HG02970 (cell line): ENCODE measurements around the gene PPFIBP2.

Experiments
- ATAC-seq: cut with Tn5 transposase; IDR thresholded peaks from one replicate; pipeline ENCODE4 v1.9.1; 2021; ENCODE audit warnings: mild to moderate bottlenecking, moderate library complexity, moderate number of reproducible peaks; ENCODE audit not compliant: unreplicated experiment, low FRiP score

PPFIBP2 gene

DNA sequence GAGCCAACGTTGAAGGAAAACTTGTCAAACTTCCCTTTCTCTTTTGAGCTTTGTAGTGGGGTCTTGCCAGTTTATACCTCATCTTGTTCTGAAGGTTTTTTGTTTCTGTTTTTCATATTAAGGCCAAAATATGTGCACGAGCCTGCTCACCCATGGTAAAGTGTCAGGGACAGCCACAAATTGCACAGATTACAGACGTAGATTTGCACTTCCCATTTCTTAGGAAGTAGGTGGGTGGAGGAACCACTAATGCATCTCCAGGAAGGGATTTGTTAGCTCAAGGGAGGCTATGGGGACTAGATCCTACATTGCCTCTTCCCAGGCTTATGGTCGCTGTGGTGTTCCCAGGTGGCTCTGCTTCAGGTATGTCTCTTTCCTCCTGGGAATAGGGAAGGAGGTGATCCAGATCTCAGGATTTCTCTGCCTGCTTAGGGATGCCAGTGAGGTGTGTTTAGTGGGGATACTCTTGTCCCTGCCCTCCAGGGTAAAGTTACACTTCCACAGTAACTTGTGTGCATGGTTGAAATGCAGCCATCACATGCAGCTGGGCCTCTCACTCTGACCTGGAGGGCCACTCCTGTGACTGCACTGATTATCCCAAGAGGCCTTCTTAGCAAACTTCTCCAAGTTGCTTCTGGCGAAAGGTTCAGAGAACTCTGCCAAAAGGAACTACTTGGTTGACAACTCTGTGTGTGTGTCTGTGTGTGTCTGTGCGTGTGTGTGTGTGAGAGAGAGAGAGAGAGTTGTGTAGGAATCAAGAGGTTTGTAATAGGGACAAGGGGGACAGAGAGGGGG, 9.8 kb downstream of the PPFIBP2 start:
- no peak for ATAC-seq

DNA sequence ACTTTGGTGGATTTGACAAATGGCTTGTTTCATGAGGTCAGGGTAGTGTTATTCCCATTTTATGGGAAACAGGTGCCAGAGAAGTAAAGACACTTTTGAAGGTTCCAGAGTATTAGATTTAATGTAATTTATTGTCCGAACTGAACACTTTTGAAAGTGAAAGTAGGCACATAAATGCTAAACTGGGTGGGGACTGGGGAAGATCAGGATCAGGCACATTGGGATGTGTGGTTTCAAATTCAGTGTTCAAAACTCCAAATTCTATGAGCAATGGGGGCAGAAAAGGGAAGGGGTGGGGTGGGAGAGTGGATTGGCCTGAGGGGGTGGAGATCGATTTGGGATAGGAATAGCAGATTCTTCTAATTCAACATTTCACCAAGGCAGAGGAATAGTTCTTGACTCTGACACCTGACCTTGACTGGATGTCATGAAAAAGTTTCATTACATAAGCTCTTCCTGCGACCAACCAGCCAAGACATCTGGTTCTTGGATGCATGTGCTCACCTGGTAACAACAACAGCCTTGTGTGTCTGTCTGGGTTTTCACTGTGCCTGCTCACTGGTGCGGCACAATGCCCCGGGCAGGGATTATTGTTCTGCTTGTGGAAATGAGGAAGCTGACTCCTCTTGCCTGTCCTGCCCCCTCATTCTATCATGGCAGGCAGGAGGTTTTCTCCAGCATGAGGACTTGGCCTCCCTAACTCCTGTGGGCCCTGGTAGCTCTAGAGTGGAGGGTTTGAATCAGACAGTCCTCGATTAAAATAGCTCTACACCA, 10.8 kb downstream of the PPFIBP2 start:
- no peak for ATAC-seq

DNA sequence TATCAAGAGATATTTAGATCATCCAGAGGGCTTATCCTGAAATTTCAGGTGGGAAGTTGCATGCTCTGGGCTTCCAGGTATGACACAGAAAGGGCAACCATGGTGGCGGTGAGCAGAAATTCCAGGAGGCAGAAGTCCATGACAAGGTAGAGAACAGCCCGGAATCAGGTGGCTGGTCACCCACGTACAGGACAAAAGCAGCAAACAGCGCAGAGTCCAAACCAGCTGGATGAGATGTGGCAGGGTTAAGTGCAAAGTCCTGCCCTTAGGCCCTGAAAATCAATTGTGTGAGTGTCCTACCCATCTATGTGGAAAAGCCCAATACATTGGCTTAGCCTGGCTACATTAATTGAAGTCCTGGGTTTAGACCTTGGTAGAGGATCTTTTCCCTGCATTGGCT, 11.6 kb downstream of the PPFIBP2 start:
- ATAC-seq, result no peak

DNA sequence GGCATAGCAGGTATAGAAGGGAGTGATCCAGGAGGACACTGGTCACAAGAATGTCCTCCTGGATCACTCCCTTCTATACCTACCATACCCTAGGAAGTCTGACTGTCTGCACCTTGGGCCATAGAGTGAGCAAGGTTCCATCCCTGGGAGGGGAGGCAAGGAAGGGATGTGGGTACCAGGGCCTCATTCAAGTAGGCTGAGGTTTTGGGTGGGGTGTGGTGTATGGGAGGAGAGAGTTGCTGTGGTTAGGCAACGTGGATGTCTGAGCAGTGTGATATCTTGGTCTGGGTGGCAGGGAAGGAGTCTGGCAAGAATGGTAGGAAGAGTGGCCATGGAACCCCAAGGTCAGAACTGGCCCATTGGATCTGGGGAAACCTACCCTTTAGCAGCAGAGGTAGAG, 13.2 kb downstream of the PPFIBP2 start:
- no peak for ATAC-seq

DNA sequence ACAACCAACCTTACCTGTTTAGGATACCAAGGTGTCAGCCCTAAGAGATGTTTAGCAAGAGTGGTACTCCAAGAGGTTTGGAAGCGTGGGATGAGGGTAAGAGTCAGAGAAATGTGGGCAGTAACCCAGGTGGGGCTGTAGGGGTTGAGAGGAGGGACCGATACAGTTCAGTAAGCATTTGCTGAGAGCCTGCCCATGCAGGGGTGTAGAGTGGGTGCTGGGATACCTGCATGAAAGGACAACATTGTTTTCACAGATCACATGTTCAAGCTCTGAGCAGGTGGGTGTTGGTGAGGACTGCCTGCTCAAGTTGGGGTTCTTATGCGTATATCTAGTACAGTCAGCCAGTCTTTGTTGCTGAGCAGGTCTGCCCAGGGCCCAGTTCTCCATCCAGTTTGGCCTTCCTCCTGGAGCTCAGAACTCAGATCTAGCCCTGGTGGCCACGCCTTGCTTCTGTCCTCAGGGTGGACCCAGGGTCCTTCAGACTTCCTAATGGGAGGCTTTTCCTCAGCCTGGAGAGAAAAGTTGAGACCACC, 14.8 kb downstream of the PPFIBP2 start:
- ATAC-seq, result no peak

DNA sequence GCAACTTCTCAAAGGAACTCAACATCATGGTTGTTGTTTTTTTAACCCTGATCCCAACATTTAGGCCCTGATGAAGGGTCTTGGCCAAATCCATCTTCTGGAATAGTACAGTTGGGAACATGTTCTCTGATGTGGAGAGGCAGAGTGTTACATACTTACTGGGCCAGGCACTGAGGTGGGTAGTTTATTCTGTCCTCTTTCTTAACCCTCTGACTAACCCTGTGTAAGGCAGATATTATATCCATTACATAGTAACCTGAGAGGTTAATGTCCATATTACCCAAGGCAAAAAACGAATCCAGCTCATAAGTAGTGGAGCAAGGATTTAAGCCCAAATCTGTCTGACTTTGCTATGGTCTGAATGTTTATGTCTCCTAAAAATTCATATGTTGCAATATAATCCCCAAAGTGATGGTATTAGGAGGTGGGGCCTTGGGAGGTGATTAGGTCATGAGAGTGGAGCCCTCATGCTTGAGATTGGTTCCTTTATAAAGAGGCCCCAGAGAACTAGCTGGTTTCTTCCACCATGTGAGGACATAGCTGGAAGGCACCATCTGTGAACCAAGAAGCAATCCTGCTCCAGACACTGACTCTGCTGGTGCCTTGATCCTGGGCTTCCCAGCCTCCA, 16.3 kb downstream of the PPFIBP2 start:
- ATAC-seq, result no peak

DNA sequence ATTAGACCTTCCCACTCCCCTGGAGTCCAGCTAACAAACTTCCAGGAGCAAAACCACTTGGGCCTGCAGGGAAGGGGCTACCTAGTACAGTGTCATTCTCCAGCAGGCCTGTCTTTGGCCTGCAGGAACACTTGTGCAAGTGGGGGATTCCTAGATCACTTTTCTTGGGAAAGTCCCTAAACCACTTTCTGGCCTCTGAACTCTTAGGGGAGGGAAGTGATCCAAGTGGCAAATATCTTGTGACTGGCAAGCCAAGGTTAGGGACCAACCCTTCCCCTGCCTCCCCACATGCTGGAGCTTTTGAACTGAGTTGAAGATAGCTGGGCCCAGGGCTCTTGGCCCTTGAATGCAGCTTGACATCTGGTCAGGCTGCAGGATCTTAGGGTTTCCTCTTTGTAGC, 17.2 kb downstream of the PPFIBP2 start:
- ATAC-seq, result no peak

DNA sequence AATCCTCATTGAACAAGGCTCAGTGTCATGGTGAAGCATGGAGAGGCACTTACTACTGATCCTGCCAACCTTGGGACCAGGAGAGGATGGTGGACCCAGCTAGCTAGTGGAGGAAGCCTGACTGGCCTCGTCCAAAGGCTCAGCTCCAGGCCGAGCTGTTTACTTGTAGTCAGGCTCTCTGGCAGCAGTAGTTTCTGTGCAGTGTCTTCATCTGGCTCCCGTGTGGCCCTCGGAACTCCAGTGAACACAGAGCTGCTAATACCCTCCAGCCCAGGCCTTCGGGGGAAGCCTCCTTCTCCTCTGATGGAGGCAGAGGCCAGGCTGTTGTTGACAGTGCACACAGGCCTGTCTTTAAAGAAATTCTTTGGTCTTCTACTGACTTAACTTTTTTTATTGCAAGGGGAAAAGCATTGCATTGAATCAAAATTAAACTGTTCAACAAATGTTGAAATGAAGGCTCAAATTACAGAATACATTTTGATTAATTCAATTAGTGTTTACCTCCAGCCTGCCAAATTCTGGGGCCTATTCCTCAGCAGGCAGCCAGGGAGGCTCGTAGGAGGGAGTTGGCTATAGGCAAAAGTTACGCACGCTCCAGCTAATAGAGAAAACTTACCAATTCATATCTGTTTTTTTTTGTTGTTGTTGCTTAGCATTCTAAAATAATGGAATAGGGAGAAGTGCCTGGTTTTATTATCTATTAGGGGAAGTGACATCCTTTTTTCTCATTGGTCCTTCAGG, 18.8 kb downstream of the PPFIBP2 start:
- no peak for ATAC-seq

DNA sequence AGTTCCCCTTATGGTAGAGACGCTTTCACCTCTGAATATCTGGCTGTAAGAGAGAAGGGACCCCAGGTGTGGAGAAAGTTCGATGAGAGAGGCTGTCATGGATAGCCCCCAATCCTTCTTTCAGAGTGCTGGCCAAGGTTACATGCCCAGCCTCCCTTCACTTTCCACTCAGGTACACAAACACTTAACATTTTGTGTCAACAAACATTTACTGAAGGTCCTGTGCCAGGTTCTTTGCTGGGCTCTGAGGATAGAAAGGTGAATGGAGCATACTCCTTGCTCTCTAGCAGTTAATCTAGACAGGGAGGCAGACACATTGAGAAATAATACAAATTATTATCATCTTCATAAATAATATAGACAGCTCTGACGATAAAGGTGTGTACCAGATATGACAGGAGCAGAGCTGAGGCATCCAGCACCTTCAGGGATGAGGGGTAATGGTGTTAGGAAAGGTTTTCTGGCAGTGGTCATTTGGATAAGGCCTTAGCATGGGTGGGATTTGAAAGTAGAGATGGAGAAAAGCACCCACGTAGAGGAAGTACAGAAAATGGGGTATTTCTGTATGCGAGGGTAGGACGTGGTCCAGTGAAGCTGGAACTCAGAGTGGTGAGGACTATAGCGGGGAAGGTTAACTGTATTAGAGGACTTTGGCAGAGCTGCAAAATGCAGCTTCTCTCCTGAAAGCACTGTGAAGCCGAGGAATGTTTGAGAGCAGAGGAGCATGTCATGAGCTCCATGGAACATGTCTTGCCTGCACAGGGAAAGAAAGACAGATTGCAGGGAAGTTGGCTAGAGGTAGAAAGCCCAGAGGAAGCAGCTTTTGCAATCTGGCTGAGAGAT, 19.6 kb downstream of the PPFIBP2 start:
- no peak for ATAC-seq

DNA sequence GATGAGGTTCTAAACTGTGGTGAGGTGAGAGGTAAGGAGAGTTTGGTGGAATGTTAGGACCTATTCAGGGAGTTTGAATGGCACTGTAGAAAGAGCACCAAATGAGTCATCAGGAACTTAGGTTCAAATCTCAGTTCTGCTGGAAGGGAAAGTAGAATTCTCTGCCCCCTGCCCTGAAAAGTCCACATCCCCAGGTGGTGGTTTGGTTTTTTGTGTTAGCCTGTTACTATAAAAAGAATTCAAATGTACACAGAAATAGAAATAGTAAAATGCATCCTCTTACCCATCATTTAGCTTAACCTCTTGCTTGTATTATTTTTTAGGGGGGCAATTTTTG, 20.2 kb downstream of the PPFIBP2 start:
- ATAC-seq, result no peak

DNA sequence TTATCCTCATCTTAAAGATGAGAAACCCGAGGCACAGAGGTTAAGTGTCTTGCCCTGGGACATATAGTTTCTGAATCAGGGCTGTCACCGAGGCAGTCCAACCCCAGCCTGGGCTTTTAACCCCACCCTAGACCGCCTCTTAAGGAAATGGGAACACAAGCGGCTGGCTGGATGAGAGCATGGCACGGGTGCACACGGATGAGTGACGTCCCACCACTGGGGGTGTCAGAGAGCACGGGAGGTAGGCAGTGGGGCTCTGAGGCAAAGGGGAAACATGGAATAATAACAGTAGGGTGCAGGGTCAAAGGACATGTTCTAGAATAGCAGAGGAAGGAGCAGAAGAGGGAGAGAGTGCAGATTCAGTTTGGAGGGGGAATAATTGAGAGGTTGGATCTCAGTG, 22.3 kb downstream of the PPFIBP2 start:
- ATAC-seq, result no peak

DNA sequence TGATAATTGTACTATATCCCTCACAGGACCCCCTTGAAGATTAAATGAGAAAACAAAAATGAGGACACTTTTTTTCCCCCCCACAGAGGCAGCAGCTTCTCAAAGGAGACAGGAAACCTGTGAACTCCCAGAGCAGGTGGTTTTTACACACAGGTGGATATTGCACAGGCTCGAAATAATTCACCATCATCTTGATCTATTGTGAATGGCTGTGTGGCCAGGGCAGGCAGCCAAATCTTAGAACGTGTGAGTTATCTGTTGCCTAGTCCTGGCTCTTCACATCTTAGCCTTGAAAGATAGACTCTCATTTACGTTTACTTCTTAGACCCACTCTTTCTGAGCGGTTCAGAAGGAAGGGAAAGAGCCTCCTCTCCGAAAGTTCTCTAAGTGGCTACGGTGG, 23.5 kb downstream of the PPFIBP2 start:
- no peak for ATAC-seq

DNA sequence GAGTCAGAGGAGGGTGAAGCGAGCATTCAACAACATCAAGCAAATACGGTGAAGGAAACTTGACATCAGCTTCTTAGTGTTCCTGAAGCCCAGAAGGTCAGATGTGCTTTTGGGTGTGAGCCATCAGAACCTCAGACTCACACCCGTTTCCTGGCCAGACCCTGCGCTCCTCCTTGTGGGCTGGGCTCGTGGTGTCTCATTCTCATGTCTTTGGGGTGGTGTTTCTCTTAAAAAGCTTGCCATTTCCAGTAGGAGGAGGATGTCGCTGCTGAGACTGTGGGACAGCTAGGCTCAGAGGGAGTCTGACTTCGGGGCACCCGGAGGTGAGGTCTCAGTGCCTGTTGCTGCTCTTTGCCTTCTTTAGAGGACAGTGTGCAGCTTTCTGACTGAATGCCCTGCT, 24.2 kb downstream of the PPFIBP2 start:
- ATAC-seq, result no peak

DNA sequence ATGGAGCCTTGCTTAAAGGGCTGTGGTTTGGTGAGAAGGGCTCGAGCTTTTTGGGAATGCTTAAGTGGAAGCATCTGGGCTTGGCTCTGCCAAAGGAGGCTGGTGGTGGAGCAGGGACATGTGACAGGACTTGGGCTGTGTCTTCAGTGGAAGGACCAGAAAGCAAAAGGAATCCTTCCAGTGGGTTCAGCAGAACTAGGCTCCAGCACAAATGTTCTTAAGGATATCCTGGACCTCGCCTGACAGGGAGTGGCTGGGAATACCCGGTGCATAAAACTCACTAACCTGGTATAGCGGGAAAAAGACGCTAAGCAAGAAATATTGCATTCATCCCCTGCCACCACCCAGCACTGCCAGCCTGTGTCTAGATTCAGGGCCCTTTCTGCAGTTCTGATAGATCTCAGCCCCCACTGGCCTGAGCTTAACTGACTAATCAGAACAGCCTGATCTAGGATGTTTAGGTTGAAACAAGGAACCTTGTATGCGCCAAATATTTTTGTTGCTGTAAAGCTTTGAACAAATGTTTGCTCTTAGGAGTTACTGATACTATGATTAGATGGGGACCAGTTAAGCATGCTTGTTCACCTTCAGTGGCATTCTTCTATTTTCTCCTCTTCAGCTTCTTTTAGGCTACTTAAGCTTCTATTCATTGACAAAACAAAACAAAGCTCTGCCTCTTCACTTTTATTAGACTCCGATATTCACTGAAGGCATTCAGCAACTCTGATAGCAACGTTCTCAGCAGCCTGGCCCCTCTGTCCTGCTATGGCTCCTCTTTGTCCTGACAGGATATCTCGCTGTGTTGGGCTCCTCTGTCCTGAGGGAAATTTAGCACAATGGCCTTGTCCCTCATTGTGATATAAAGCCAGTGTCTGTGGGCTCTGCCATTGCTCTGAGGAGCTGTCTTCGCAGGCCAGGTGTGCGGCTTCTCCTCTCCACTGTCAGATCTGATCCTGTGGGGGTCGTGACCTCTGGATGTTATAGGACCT, 25.0 kb downstream of the PPFIBP2 start:
- no peak for ATAC-seq

DNA sequence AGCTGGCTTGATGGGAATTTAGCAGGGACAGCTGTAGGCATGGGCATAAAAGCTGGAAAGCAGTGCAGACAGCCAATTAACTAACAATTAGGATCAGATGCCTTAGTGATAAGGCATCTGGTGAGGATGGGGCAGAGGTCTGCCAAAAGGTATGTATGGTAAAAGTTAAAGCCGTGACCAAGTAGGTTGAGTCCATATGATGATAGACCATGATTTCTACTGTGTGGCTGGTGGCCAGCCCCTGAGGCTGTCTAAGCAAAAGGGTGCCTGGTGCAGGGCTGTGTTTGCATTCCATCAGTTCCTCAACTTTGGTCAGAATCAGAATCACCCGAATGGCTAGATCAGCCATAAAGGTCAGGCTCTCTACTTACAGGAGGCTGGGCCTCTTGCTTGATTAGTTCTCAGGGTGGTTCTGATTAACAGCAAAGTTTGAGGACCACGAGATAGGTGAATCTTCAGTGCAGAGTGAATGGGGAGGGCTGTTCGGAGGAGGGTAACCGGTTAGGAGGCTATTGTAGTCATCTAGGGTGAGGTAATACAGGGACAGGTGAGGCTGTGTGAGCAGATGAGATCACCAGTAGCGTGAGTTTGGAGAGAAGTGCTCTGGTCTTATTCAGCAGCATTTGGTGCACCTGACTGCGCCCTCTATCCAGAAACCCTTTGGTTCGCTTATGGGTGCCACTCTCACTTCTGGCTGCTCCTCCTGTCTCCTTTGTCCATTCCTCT, 27.2 kb downstream of the PPFIBP2 start:
- no peak for ATAC-seq

DNA sequence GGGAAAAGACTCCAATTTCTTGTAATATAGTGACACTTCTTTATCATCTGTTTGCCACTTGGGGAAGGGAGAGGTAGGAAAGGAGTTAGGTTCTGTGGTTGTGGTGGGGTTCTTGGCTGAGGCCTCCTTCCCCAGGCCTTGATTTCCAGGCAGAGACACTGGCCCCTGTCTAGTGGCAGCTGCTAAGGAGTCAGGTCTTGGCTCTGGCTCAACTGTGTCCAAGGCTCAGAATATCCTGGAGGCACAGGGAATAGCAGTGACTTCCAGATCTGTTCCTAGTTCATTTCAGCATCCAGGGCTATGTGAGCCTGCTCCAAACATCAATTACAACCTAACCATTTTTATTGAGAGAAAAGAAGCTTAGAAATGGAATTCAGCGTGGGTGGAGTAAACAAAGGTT, 29.5 kb downstream of the PPFIBP2 start:
- no peak for ATAC-seq

DNA sequence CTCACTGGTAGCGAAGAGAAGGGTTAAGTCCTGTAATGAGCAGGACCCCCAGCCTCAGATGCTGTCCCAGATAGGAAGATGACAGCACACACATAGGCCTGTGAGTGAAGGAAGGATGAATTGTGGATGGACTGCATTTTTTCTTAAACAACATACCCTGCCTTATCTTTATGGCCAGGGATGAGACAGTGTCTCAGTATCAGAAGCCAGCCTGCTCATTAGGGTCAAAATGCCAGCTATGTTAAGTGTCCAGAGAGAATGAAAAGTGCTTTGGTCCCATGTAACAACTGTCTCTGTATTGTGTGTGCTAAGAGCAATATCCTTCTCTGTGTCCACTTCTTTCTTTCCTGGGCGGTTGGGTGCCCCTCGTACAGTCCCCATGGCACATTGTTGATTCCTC, 30.2 kb downstream of the PPFIBP2 start:
- ATAC-seq, result no peak

DNA sequence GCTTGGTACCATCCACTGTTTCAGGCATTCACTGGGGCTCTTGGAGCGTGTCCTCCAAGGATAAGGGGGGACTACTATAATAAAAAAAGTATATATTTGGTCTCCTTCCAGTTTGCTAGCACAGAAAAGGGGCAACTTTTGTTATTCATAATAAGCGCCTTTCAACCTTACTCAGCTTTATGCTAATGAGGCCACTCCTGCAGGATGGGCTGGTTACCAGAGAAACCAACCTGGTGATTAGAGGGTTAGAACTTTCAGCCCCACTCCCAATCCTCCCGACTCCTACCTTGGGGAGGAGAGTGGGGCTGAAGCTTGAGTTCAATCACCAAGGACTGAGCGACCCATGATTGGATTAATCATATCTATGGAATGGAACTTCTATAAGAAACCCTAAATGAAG, 31.8 kb downstream of the PPFIBP2 start:
- ATAC-seq, result no peak
